PC-3 (cell line): ENCODE results near the gene SMAD3. TPM values are rescaled to one million over a fixed set of nuclear protein-coding genes. Genes with fewer than 3 reads are reported as not detected.

Source experiments
- ATAC-seq: fragments of 200-7000 bp; cut with Tn5 transposase; 2 replicates; pipeline ENCODE4 v1.9.1; 2020; ENCODE audit warnings: mild to moderate bottlenecking, moderate library complexity
- BruUV-seq: library from RNA; stranded (reverse); fragments of 400-500 nt; replicated peaks from 2 replicates; lab custom pipeline; 2021; lab: Mats Ljungman, UMichigan
- CTCF ChIA-PET: fragments of 300-600 bp; sonication (Branson Sonifier 250); formaldehyde crosslinking; loops from one replicate; lab custom pipeline; 2022; ENCODE audit warnings: antibody characterized with exemption; lab: Charles Lee
- POLR2A ChIA-PET: fragments of 300-600 bp; sonication (Branson Sonifier 250); formaldehyde crosslinking; loops from one replicate; lab custom pipeline; 2022; ENCODE audit warnings: antibody characterized with exemption; ENCODE audit not compliant: unreplicated experiment; lab: Charles Lee
- DNase-seq: peaks from one replicate; pipeline ENCODE4 v3.0.0-alpha.2; 2015
- H2AFZ ChIP-seq: fragments of 300-600 bp; sonication (generic); 2 replicates; pipeline ENCODE4 v1.6.0; 2016; ENCODE audit warnings: antibody characterized with exemption, low read length
- H3F3A ChIP-seq: fragments of 300-600 bp; sonication (generic); one replicate; pipeline ENCODE4 v1.6.0; 2017; ENCODE audit warnings: antibody characterized with exemption, low read length, control low read depth, mild to moderate bottlenecking; ENCODE audit not compliant: unreplicated experiment
- H3K27ac ChIP-seq: fragments of 300-600 bp; sonication (generic); 2 replicates; pipeline ENCODE4 v1.5.1; 2016; ENCODE audit warnings: mild to moderate bottlenecking, low read length
- H3K27me3 ChIP-seq: fragments of 300-600 bp; sonication (generic); 2 replicates; pipeline ENCODE4 v1.6.1; 2016; ENCODE audit warnings: low read length, mixed read lengths
- H3K36me3 ChIP-seq: fragments of 300-600 bp; sonication (generic); 2 replicates; pipeline ENCODE4 v1.6.1; 2016; ENCODE audit warnings: low read depth, mixed run types, low read length, mixed read lengths
- H3K4me1 ChIP-seq: fragments of 300-600 bp; sonication (generic); 2 replicates; pipeline ENCODE4 v1.5.1; 2016; ENCODE audit warnings: low read length; ENCODE audit not compliant: insufficient read depth
- H3K4me2 ChIP-seq: fragments of 300-600 bp; sonication (generic); 2 replicates; pipeline ENCODE4 v1.6.0; 2016; ENCODE audit warnings: low read length
- H3K4me3 ChIP-seq: fragments of 300-600 bp; sonication (generic); 2 replicates; pipeline ENCODE4 v1.5.1; 2016; ENCODE audit warnings: mild to moderate bottlenecking, low read length, mixed read lengths
- H3K79me2 ChIP-seq: fragments of 300-600 bp; sonication (generic); 2 replicates; pipeline ENCODE4 v1.6.1; 2017; ENCODE audit warnings: low read length, mixed read lengths
- H3K9ac ChIP-seq: fragments of 300-600 bp; sonication (generic); 2 replicates; pipeline ENCODE4 v1.6.0; 2016; ENCODE audit warnings: mild to moderate bottlenecking, low read length
- H3K9me2 ChIP-seq: fragments of 300-600 bp; sonication (generic); replicated peaks from 2 replicates; pipeline ENCODE4 v1.6.1; 2016; ENCODE audit warnings: mixed run types, low read length, mixed read lengths
- H3K9me3 ChIP-seq: fragments of 300-600 bp; sonication (generic); 2 replicates; pipeline ENCODE4 v1.6.1; 2016; ENCODE audit warnings: low read length, mixed read lengths
- H4K20me1 ChIP-seq: fragments of 300-600 bp; sonication (generic); 2 replicates; pipeline ENCODE4 v1.6.1; 2016; ENCODE audit warnings: low read length, mixed read lengths
- CTCF ChIP-seq: fragments of 300-600 bp; sonication (generic); conservative IDR thresholded peaks from 2 replicates; pipeline ENCODE4 v1.5.1; 2017; ENCODE audit warnings: antibody characterized with exemption, low read depth, mild to moderate bottlenecking, low read length
- EZH2 ChIP-seq: fragments of 300-600 bp; sonication (generic); IDR thresholded peaks from one replicate; pipeline ENCODE4 v1.6.1; 2017; ENCODE audit warnings: antibody characterized with exemption, mild to moderate bottlenecking, low read length; ENCODE audit not compliant: unreplicated experiment
- EZH2phosphoT487 ChIP-seq: fragments of 300-600 bp; sonication (generic); IDR thresholded peaks from 2 replicates; pipeline ENCODE4 v1.6.1; 2018; ENCODE audit warnings: mild to moderate bottlenecking, antibody characterized with exemption, low read length, borderline replicate concordance
- intact Hi-C: fragments of 100-400 bp; cut with micrococcal nuclease; formaldehyde crosslinking; loops from 2 replicates; pipeline ENCODE4 v1.9.0; 2023
- total RNA-seq: library from RNA; depleted of rRNA; stranded (reverse); fragments of >200 nt; gene quantifications from 2 replicates; pipeline ENCODE4 v1.2.3, GENCODE V29; 2014

SMAD3 gene
- total RNA-seq, 1 experiment from 2014 or later, result 75.6 TPM

GRCh38 chr15:67033012-67033411 lies 32.4 kb upstream of the SMAD3 start:
- CTCF ChIA-PET, result no interaction called here
- no TSS peak for BruUV-seq
- ATAC-seq, result no peak

GRCh38 chr15:67033571-67034044 lies 31.8 kb upstream of the SMAD3 start:
- no peaks in the 10 kb centered on the region for H3K27me3 ChIP-seq
- H3K4me2 ChIP-seq, result no peak overlapping the region
- ChIA-PET CTCF (no interaction called here), POLR2A (no interaction called here)
- ATAC-seq (no peak), DNase-seq (no peak)
- no peaks in the 10 kb centered on the region for H3K79me2 ChIP-seq
- no peaks in the 10 kb centered on the region for H3K4me1 ChIP-seq
- no peaks in the 10 kb centered on the region for H3K36me3 ChIP-seq
- no peak overlapping the region for H2AFZ ChIP-seq
- H3K27ac ChIP-seq, result no peak overlapping the region
- intact Hi-C loops, result no loop called here
- no peak overlapping the region for H3K4me3 ChIP-seq
- no TSS peak for BruUV-seq
- no peaks in the 10 kb centered on the region for H3K9me2 ChIP-seq
- no peak for TF ChIP-seq EZH2phosphoT487
- no peak for TF ChIP-seq CTCF
- no peak for TF ChIP-seq EZH2
- H3F3A ChIP-seq, result no peaks in the 10 kb centered on the region
- H3K9me3 ChIP-seq, result no peaks in the 10 kb centered on the region
- no peaks in the 10 kb centered on the region for H4K20me1 ChIP-seq
- no peak overlapping the region for H3K9ac ChIP-seq

More at GRCh38 chr15:67033012-67033411, 32.4 kb upstream of the SMAD3 start:
- Histone ChIP-seq H3K9ac (no peak overlapping the region), H3K9me2 (no peaks in the 10 kb centered on the region), H3K27ac (no peak overlapping the region), H4K20me1 (no peaks in the 10 kb centered on the region), H3F3A (no peaks in the 10 kb centered on the region), H2AFZ (no peak overlapping the region), H3K79me2 (no peaks in the 10 kb centered on the region), H3K4me2 (no peak overlapping the region), H3K36me3 (no peaks in the 10 kb centered on the region), H3K4me1 (peaks cover 5% of the 10 kb centered on the region), H3K27me3 (no peaks in the 10 kb centered on the region), H3K4me3 (no peak overlapping the region), H3K9me3 (no peaks in the 10 kb centered on the region)
- POLR2A ChIA-PET, result no interaction called here
- TF ChIP-seq EZH2phosphoT487, result no peak
- TF ChIP-seq EZH2, result no peak
- TF ChIP-seq CTCF, result no peak
- intact Hi-C loops, result no loop called here
- DNase-seq, result no peak

- no TSS peak for BruUV-seq
- H3K27ac ChIP-seq, result no peak overlapping the region
- CTCF ChIA-PET, result no interaction called here
These were observed 29.5 kb upstream of the SMAD3 start for GRCh38 chr15:67035886-67036285.

More at GRCh38 chr15:67035886-67036285, 29.5 kb upstream of the SMAD3 start:
- no peaks in the 10 kb centered on the region for H3K36me3 ChIP-seq
- H3F3A ChIP-seq, result no peaks in the 10 kb centered on the region
- POLR2A ChIA-PET, result no interaction called here
- intact Hi-C loops, result no loop called here
- TF ChIP-seq EZH2phosphoT487 (no peak), CTCF (no peak), EZH2 (no peak)
- no peaks in the 10 kb centered on the region for H3K27me3 ChIP-seq
- no peak overlapping the region for H3K4me2 ChIP-seq
- DNase-seq (no peak), ATAC-seq (no peak)
- H4K20me1 ChIP-seq, result no peaks in the 10 kb centered on the region
- H3K9me3 ChIP-seq, result no peaks in the 10 kb centered on the region
- no peak overlapping the region for H3K9ac ChIP-seq
- H3K4me3 ChIP-seq, result no peak overlapping the region
- no peak overlapping the region for H2AFZ ChIP-seq
- no peaks in the 10 kb centered on the region for H3K4me1 ChIP-seq
- H3K79me2 ChIP-seq, result no peaks in the 10 kb centered on the region
- H3K9me2 ChIP-seq, result no peaks in the 10 kb centered on the region
